ENCODE data around the gene SETD4. TPM values are rescaled to one million over a fixed set of nuclear protein-coding genes. Genes with fewer than 3 reads are reported as not detected.

Gene SETD4
- total and polyA plus RNA-seq, 2 of the 8 experiments (the other 6 are each of a cell fraction or from before 2014, with no cell fraction given): 20.1 to 46.6 TPM

GRCh38 chr21:36080386-36080785, 20.1 kb upstream of the SETD4 start (continued):
- no peak for TF ChIP-seq SP2 (IDR thresholded peaks at IDR 0.05; ENCODE audit: low read length)
